Measurements from ENCODE around the gene USP25. TPM values are rescaled to one million over a fixed set of nuclear protein-coding genes. Genes with fewer than 3 reads are reported as not detected.

The USP25 gene
- total and polyA plus RNA-seq, 2 of the 8 experiments (the other 6 are each of a cell fraction or from before 2014, with no cell fraction given) = 11.2 to 48.1 TPM

DNA sequence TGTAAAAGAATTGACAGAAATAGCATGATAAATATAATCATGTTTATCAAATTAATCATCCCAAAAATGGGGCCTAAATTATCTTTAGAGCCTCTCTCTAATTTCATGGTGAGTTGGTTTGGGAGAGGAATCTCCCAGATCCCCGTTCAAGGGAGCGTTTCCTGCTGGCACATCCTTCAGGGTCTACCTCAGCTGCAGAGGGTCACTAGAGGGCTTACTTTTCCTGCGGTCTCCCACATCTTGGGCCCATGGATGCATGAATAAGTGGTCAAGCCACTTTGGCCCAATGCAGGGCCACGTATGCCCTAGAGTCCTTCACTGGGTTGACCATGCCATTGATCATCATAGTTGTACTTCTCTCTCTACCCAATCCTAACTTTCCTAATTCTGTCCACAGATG, 164.1 kb downstream of the USP25 start (continued):
- TF ChIP-seq, protein P1, sequence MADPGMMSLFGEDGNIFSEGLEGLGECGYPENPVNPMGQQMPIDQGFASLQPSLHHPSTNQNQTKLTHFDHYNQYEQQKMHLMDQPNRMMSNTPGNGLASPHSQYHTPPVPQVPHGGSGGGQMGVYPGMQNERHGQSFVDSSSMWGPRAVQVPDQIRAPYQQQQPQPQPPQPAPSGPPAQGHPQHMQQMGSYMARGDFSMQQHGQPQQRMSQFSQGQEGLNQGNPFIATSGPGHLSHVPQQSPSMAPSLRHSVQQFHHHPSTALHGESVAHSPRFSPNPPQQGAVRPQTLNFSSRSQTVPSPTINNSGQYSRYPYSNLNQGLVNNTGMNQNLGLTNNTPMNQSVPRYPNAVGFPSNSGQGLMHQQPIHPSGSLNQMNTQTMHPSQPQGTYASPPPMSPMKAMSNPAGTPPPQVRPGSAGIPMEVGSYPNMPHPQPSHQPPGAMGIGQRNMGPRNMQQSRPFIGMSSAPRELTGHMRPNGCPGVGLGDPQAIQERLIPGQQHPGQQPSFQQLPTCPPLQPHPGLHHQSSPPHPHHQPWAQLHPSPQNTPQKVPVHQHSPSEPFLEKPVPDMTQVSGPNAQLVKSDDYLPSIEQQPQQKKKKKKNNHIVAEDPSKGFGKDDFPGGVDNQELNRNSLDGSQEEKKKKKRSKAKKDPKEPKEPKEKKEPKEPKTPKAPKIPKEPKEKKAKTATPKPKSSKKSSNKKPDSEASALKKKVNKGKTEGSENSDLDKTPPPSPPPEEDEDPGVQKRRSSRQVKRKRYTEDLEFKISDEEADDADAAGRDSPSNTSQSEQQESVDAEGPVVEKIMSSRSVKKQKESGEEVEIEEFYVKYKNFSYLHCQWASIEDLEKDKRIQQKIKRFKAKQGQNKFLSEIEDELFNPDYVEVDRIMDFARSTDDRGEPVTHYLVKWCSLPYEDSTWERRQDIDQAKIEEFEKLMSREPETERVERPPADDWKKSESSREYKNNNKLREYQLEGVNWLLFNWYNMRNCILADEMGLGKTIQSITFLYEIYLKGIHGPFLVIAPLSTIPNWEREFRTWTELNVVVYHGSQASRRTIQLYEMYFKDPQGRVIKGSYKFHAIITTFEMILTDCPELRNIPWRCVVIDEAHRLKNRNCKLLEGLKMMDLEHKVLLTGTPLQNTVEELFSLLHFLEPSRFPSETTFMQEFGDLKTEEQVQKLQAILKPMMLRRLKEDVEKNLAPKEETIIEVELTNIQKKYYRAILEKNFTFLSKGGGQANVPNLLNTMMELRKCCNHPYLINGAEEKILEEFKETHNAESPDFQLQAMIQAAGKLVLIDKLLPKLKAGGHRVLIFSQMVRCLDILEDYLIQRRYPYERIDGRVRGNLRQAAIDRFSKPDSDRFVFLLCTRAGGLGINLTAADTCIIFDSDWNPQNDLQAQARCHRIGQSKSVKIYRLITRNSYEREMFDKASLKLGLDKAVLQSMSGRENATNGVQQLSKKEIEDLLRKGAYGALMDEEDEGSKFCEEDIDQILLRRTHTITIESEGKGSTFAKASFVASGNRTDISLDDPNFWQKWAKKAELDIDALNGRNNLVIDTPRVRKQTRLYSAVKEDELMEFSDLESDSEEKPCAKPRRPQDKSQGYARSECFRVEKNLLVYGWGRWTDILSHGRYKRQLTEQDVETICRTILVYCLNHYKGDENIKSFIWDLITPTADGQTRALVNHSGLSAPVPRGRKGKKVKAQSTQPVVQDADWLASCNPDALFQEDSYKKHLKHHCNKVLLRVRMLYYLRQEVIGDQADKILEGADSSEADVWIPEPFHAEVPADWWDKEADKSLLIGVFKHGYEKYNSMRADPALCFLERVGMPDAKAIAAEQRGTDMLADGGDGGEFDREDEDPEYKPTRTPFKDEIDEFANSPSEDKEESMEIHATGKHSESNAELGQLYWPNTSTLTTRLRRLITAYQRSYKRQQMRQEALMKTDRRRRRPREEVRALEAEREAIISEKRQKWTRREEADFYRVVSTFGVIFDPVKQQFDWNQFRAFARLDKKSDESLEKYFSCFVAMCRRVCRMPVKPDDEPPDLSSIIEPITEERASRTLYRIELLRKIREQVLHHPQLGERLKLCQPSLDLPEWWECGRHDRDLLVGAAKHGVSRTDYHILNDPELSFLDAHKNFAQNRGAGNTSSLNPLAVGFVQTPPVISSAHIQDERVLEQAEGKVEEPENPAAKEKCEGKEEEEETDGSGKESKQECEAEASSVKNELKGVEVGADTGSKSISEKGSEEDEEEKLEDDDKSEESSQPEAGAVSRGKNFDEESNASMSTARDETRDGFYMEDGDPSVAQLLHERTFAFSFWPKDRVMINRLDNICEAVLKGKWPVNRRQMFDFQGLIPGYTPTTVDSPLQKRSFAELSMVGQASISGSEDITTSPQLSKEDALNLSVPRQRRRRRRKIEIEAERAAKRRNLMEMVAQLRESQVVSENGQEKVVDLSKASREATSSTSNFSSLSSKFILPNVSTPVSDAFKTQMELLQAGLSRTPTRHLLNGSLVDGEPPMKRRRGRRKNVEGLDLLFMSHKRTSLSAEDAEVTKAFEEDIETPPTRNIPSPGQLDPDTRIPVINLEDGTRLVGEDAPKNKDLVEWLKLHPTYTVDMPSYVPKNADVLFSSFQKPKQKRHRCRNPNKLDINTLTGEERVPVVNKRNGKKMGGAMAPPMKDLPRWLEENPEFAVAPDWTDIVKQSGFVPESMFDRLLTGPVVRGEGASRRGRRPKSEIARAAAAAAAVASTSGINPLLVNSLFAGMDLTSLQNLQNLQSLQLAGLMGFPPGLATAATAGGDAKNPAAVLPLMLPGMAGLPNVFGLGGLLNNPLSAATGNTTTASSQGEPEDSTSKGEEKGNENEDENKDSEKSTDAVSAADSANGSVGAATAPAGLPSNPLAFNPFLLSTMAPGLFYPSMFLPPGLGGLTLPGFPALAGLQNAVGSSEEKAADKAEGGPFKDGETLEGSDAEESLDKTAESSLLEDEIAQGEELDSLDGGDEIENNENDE (IDR thresholded peaks at IDR 0.05; ENCODE audit: insufficient replicate concordance, low read length) = no peak
- TF ChIP-seq, protein P2, sequence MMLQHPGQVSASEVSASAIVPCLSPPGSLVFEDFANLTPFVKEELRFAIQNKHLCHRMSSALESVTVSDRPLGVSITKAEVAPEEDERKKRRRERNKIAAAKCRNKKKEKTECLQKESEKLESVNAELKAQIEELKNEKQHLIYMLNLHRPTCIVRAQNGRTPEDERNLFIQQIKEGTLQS (IDR thresholded peaks at IDR 0.05; ENCODE audit: insufficient read depth, low read depth, low read length) = no peak
- TF ChIP-seq RFX5 (IDR thresholded peaks at IDR 0.05; ENCODE audit: borderline replicate concordance, low read depth, low read length) (no peak), SP4 (IDR thresholded peaks at IDR 0.05; ENCODE audit: low read length) (no peak)
- TF ChIP-seq, protein P3, sequence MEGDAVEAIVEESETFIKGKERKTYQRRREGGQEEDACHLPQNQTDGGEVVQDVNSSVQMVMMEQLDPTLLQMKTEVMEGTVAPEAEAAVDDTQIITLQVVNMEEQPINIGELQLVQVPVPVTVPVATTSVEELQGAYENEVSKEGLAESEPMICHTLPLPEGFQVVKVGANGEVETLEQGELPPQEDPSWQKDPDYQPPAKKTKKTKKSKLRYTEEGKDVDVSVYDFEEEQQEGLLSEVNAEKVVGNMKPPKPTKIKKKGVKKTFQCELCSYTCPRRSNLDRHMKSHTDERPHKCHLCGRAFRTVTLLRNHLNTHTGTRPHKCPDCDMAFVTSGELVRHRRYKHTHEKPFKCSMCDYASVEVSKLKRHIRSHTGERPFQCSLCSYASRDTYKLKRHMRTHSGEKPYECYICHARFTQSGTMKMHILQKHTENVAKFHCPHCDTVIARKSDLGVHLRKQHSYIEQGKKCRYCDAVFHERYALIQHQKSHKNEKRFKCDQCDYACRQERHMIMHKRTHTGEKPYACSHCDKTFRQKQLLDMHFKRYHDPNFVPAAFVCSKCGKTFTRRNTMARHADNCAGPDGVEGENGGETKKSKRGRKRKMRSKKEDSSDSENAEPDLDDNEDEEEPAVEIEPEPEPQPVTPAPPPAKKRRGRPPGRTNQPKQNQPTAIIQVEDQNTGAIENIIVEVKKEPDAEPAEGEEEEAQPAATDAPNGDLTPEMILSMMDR (IDR thresholded peaks at IDR 0.05; ENCODE audit: control extremely low read depth in 1 of 3, insufficient read depth in 1 of 3, low read depth in 1 of 3, low read length in 3 of 3) = no peak

All from H1 (cell line).